Left ventricle myocardium inferior (tissue), 1 donor: ENCODE data around the gene BIK. TPM values are rescaled to one million over a fixed set of nuclear protein-coding genes. Genes with fewer than 3 reads are reported as not detected.

Experiments
- DNase-seq: peaks from one replicate; pipeline ENCODE4 v3.0.0-alpha.2; 2020
- H3K27ac ChIP-seq: fragments of 200-600 bp; replicated peaks from 2 replicates; pipeline ENCODE4 v1.8.0; 2021
- H3K27me3 ChIP-seq: fragments of 200-600 bp; 2 replicates; pipeline ENCODE4 v1.8.0; 2021; ENCODE audit warnings: low read depth
- H3K36me3 ChIP-seq: fragments of 200-600 bp; 2 replicates; pipeline ENCODE4 v1.8.0; 2021
- H3K4me1 ChIP-seq: fragments of 200-600 bp; 2 replicates; pipeline ENCODE4 v1.8.0; 2021
- H3K4me3 ChIP-seq: fragments of 200-600 bp; 2 replicates; pipeline ENCODE4 v1.8.0; 2021; ENCODE audit warnings: mild to moderate bottlenecking, moderate library complexity
- H3K9me3 ChIP-seq: fragments of 200-600 bp; replicated peaks from 2 replicates; pipeline ENCODE4 v1.8.0; 2021
- intact Hi-C: fragments of 100-400 bp; cut with micrococcal nuclease; formaldehyde crosslinking; loops from one replicate; pipeline ENCODE4 v1.11.0; 2022
- total RNA-seq: library from RNA; stranded (reverse); fragmentation: NEBNext Ultra II Directional; extraction: Animal tissue kit (Norgen Biotek cat#: 25700); gene quantifications from one replicate; pipeline ENCODE4 v1.2.1, GENCODE V29; 2021
- TF ChIP-seq, protein P1 (sequence below): fragments of 200-600 bp; IDR thresholded peaks from 2 replicates; pipeline ENCODE4 v1.8.0; 2021; ENCODE audit warnings: antibody characterized with exemption, mild to moderate bottlenecking, borderline replicate concordance
- donor health status: DM: no; HTN: yes; CAD: no; lungs with severe emphysema.

BIK gene
- total RNA-seq, 1 donor from 2014 or later = 0.41 TPM

DNA sequence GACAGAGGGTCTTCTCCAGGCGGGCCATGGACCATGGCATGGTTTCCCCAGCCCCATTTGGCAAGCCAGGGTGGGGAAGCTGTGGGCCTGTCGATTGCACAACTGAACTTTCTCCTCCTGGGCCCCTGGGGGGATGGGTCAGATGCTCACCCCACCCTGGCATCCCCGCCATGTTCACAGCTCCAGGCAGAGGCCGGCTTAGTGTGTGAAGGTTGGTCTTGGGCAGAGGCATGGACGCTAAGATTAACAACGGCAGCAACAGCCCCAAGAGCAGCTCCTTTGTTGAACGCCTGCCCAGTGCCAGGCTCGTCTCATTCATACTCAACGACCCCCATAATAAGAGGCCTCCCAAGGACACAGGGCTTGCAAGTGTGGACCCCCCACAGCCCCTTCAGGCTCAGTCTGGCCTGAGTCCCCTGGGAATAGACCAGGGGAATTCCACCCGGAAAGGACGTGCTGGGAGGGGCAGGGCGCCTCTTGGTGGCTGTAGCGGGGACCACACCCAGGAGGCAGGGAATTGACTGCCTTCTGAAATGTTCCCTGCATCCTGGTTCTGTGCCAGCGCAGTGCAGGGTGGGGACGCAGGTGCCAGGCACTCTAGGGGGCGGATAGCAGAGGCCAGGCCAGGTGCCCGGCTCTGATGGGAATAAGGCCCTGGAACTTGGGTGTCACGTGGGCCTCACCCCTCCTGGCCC lies 49.1 kb downstream of the BIK start:
- Histone ChIP-seq H3K27ac (no peak overlapping the region), H3K4me1 (peaks cover 47% of the 10 kb centered on the region)

DNA sequence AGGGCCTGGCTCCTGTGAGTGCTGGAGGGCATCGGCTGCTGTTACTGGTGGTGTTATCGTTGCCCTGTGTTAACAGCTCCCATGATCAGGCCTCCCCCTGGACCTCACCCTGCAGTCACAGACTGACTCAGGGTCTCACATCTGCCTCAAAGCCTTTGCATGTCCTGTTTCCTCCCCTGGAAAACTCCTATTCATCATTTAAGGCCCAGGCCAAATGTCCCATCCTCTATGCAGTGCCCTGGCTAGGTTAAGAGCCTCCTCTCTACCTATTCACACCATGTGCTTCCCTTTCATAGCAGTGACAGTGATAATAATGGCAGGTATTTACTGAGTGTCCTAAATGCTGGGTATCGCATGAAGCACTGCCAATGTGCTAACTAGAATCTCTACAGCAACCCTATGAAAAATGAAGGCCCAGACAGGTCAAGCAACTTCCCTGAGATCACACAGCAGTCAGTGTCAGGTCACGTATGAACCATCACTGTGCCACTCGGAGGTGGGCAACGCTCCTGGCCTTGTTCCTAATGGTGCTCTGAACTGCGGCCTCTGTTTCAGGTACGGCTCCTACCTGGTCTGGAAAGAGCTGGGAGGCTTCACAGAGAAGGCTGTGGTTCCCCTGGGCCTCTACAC lies 50.1 kb downstream of the BIK start:
- no peaks in the 10 kb centered on the region for H3K27me3 ChIP-seq
- H3K4me3 ChIP-seq = no peak overlapping the region
- intact Hi-C loops = no loop called here
- no peak overlapping the region for H3K27ac ChIP-seq
- DNase-seq = no peak
- peaks cover 11% of the 10 kb centered on the region for H3K36me3 ChIP-seq
- TF ChIP-seq, protein P1, sequence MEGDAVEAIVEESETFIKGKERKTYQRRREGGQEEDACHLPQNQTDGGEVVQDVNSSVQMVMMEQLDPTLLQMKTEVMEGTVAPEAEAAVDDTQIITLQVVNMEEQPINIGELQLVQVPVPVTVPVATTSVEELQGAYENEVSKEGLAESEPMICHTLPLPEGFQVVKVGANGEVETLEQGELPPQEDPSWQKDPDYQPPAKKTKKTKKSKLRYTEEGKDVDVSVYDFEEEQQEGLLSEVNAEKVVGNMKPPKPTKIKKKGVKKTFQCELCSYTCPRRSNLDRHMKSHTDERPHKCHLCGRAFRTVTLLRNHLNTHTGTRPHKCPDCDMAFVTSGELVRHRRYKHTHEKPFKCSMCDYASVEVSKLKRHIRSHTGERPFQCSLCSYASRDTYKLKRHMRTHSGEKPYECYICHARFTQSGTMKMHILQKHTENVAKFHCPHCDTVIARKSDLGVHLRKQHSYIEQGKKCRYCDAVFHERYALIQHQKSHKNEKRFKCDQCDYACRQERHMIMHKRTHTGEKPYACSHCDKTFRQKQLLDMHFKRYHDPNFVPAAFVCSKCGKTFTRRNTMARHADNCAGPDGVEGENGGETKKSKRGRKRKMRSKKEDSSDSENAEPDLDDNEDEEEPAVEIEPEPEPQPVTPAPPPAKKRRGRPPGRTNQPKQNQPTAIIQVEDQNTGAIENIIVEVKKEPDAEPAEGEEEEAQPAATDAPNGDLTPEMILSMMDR = no peak
- peaks cover 52% of the 10 kb centered on the region for H3K4me1 ChIP-seq
- no peaks in the 10 kb centered on the region for H3K9me3 ChIP-seq

More for the DNA sequence above, 49.1 kb downstream of the BIK start:
- no peaks in the 10 kb centered on the region for H3K27me3 ChIP-seq
- intact Hi-C loops = no loop called here
- no peaks in the 10 kb centered on the region for H3K9me3 ChIP-seq
- DNase-seq = no peak
- no peak overlapping the region for H3K4me3 ChIP-seq
- H3K36me3 ChIP-seq = peaks cover 11% of the 10 kb centered on the region
- TF ChIP-seq, protein P1 = peak; percentile 42

DNA sequence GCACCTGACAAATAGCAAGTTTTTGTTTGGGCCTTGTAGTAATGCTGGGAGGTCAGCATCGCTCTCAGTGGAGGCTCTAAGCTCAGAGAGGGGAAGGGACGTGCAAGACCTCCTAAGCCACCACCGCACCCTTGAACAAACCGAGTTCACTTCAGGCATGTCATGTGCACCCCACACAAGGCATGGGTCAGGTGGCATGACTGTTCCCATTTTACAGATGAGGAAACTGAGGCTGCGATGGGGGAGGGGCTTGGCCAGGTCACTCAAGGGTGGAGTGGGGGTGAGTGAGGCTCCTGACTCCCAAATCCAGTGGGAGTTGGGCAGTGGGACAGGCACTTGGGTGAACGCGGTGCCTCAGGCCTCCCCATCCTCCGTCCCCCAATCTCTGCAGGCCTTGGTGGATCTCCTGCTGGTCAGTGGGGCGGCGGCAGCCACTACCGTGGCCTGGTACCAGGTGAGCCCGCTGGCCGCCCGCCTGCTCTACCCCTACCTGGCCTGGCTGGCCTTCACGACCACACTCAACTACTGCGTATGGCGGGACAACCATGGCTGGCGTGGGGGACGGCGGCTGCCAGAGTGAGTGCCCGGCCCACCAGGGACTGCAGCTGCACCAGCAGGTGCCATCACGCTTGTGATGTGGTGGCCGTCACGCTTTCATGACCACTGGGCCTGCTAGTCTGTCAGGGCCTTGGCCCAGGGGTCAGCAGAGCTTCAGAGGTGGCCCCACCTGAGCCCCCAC lies 52.0 kb downstream of the BIK start:
- DNase-seq = no peak
- TF ChIP-seq, protein P1 = no peak
- H3K36me3 ChIP-seq = peaks cover 13% of the 10 kb centered on the region
- no peaks in the 10 kb centered on the region for H3K9me3 ChIP-seq
- H3K4me1 ChIP-seq = peaks cover 52% of the 10 kb centered on the region
- H3K4me3 ChIP-seq = no peak overlapping the region
- H3K27me3 ChIP-seq = no peaks in the 10 kb centered on the region
- intact Hi-C loops = no loop called here
- no peak overlapping the region for H3K27ac ChIP-seq

DNA sequence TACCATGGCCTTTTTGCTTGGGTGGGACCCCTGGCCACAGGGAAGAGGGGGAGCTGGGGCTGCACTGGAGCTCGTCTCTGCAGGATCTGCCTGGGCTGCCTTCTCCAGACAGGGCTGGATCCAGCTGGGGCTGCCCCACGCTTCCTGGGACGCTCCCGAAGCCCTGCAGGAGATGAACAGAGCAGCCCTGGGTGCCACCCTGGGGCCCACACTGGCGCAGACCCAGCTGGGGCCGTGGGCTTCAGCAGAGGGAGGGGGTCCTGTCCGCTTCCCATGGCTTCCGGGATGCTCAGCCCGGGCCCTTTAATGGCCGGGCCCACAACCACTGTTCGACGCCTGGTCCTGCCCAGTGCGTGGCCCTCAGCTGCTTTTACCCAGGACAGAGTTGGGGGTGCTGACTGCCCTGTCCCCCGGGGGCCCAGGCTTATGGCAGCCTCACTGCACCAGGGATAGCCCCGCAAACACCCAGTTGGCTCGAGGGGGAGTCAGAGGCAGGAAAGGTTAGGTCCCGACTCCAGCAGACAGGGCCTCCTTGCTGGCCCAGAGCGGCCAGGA lies 52.8 kb downstream of the BIK start:
- Histone ChIP-seq H3K27me3 (no peaks in the 10 kb centered on the region), H3K4me3 (no peak overlapping the region), H3K27ac (no peak overlapping the region), H3K9me3 (no peaks in the 10 kb centered on the region), H3K36me3 (peaks cover 19% of the 10 kb centered on the region), H3K4me1 (peaks cover 45% of the 10 kb centered on the region)
- TF ChIP-seq, protein P1 = no peak
- intact Hi-C loops = no loop called here
- DNase-seq = no peak

DNA sequence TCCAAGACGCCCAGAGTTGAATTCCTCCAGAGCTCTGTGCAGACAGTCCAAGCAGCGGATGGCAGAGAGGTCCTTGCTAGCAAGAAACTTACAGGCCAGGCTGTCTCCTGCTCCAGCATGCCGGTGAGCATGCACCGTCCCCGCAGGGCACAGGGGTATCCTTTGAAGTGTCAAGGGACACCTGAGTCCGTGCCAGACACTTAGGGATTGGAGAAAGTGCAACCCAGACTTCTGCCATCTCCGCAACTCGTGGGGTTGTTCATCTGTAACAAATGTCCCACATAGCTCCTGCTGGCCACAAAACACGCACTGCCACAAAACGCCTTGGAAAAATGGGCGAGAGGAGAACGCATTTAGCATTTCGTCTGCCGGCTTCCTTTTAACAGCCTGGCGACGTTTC lies 54.1 kb downstream of the BIK start:
- Histone ChIP-seq H3K9me3 (no peaks in the 10 kb centered on the region), H3K27ac (no peak overlapping the region), H3K36me3 (peaks cover 26% of the 10 kb centered on the region), H3K4me1 (peaks cover 32% of the 10 kb centered on the region), H3K27me3 (no peaks in the 10 kb centered on the region), H3K4me3 (no peak overlapping the region)
- intact Hi-C loops = no loop called here
- TF ChIP-seq, protein P1 = no peak
- no peak for DNase-seq
